OCI-LY7 (cell line): ENCODE data around the gene SNCA. TPM values are rescaled to one million over a fixed set of nuclear protein-coding genes. Genes with fewer than 3 reads are reported as not detected.

Source experiments
- BruUV-seq: library from RNA; stranded (reverse); fragments of 400-500 nt; replicated peaks from 2 replicates; lab custom pipeline; 2021; lab: Mats Ljungman, UMichigan
- CTCF ChIA-PET: fragments of 300-600 bp; sonication (Branson Sonifier 250); formaldehyde crosslinking; loops from one replicate; lab custom pipeline; 2022; ENCODE audit warnings: antibody characterized with exemption; ENCODE audit not compliant: unreplicated experiment; lab: Charles Lee
- POLR2A ChIA-PET: fragments of 300-600 bp; sonication (Branson Sonifier 250); formaldehyde crosslinking; loops from one replicate; lab custom pipeline; 2022; ENCODE audit warnings: antibody characterized with exemption; lab: Charles Lee
- DNase-seq: peaks from one replicate; pipeline ENCODE4 v3.0.0-alpha.2; 2015; ENCODE audit warnings: low spot score
- H2AFZ ChIP-seq: fragments of 200-600 bp; sonication (generic), shearing (Covaris generic); 2 replicates; pipeline ENCODE4 v1.6.1; 2014; ENCODE audit warnings: mild to moderate bottlenecking, antibody characterized with exemption, low read length, moderate library complexity
- H3K27ac ChIP-seq: fragments of 200-600 bp; sonication (generic); 2 replicates; pipeline ENCODE4 v1.5.1; 2014; ENCODE audit warnings: mixed run types, low read depth, mild to moderate bottlenecking, moderate library complexity, low read length, inconsistent platforms; ENCODE audit not compliant: poor library complexity, severe bottlenecking
- H3K36me3 ChIP-seq: fragments of 200-600 bp; sonication (generic); 2 replicates; pipeline ENCODE4 v1.6.1; 2014; ENCODE audit warnings: mild to moderate bottlenecking, antibody characterized with exemption, low read length, moderate library complexity, mixed read lengths; ENCODE audit not compliant: insufficient read depth
- H3K4me1 ChIP-seq: fragments of 200-600 bp; sonication (generic); 2 replicates; pipeline ENCODE4 v1.5.1; 2014; ENCODE audit warnings: mild to moderate bottlenecking, low read length; ENCODE audit not compliant: insufficient read depth, poor library complexity, severe bottlenecking
- H3K4me2 ChIP-seq: fragments of 200-600 bp; sonication (generic); 2 replicates; pipeline ENCODE4 v1.6.1; 2014; ENCODE audit warnings: mild to moderate bottlenecking, low read length
- H3K4me3 ChIP-seq: fragments of 200-600 bp; sonication (generic); 2 replicates; pipeline ENCODE4 v1.5.1; 2014; ENCODE audit warnings: mild to moderate bottlenecking, low read depth, low read length; ENCODE audit not compliant: poor library complexity, severe bottlenecking
- H3K79me2 ChIP-seq: fragments of 200-600 bp; sonication (generic); 2 replicates; pipeline ENCODE4 v1.6.1; 2016; ENCODE audit warnings: low read depth, mild to moderate bottlenecking, low read length, moderate library complexity, mixed read lengths; ENCODE audit not compliant: insufficient read depth
- H3K9me2 ChIP-seq: fragments of 200-600 bp; sonication (generic); 2 replicates; pipeline ENCODE4 v1.6.1; 2016; ENCODE audit warnings: mild to moderate bottlenecking, low read length, mixed read lengths; ENCODE audit not compliant: insufficient read depth
- H3K9me3 ChIP-seq: fragments of 200-600 bp; sonication (generic); 2 replicates; pipeline ENCODE4 v1.6.1; 2014; ENCODE audit warnings: mild to moderate bottlenecking, mixed run types, low read length, mixed read lengths
- H4K20me1 ChIP-seq: fragments of 200-600 bp; sonication (generic); 2 replicates; pipeline ENCODE4 v1.6.1; 2014; ENCODE audit warnings: mild to moderate bottlenecking, antibody characterized with exemption, low read length, moderate library complexity, mixed read lengths; ENCODE audit not compliant: insufficient read depth
- CTCF ChIP-seq: fragments of 200-600 bp; sonication (generic); conservative IDR thresholded peaks from 2 replicates; pipeline ENCODE4 v1.5.1; 2014; ENCODE audit warnings: mild to moderate bottlenecking, antibody characterized with exemption, low read length, moderate library complexity, mixed read lengths
- EZH2phosphoT487 ChIP-seq: fragments of 200-600 bp; sonication (generic); IDR thresholded peaks from 2 replicates; pipeline ENCODE4 v1.6.1; 2018; ENCODE audit warnings: low read depth, borderline replicate concordance, mild to moderate bottlenecking, mixed run types, antibody characterized with exemption, low read length, moderate library complexity, mixed read lengths
- intact Hi-C: fragments of 100-400 bp; cut with micrococcal nuclease; formaldehyde crosslinking; loops from one replicate; pipeline ENCODE4 v1.10.0; 2022; ENCODE audit not compliant: unreplicated experiment
- total RNA-seq, 2 experiments: library from RNA; depleted of rRNA in 1 of 2; stranded (reverse); fragments of >200 nt in 1 of 2; shearing (Covaris generic) in 1 of 2; gene quantifications; 2 replicates each; pipeline ENCODE4 v1.2.3, GENCODE V29; 2014 to 2022

Gene SNCA
- total RNA-seq, 2 experiments from 2014 or later = not detected

DNA sequence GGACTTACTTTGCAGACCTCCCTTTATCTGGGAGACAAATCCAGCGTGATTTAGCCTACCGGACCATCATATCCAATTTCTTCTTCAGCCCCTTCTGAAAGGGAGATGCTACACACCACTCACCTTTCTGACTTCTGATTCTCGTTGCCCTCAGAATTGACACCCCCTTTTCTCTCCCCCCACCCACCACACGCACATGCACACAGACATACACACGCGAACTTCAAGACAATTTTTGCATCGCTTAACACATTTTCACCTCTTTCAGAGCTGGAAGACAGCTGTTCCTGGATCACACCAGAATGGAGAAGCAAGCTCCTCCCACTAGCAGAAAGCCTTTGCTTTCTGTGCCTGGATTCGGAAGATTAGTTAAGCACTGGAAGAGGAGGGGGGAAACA, 1.0 kb upstream of the SNCA start:
- Histone ChIP-seq H3K4me1 (no peaks in the 10 kb centered on the region), H2AFZ (no peak overlapping the region)

DNA sequence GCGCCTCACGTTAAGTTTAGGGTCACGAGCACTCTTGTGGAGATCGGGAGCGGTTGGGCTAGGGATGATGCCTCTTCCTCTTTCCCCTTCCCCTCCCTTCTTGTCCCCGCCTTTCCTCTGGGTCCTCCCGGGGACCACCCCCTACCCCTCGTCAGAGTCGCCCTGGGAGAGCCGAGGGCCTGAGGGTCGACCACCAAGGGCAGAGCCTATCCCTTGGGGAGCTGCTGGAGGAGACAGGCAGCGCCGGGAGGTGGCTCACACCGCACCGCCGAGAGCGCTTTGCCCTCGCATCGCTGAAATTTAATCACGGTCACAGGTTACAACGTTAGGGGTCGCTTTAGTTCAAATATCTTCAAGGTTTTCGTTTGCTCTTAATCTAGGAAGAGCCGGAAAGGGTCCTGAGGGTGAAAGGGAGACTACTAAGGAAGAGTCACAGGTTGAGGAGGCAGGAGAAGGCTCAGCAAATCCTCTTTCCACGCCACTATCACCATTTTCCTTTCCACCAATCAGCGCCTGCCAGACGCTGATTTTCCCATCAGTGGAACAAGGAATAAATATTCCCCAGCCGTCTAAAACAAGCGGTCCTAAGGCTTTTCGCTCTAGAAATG, 528 bp upstream of the SNCA start:
- no peaks in the 10 kb centered on the region for H3K36me3 ChIP-seq
- H4K20me1 ChIP-seq = no peaks in the 10 kb centered on the region
- no peak overlapping the region for H3K27ac ChIP-seq
- H3K4me1 ChIP-seq = no peaks in the 10 kb centered on the region
- ChIA-PET CTCF (no interaction called here), POLR2A (interaction anchor here (0.7 kb wide), 1 partner anchor 29 kb away, joined by 3 read pairs; no protein-coding TSS in a partner anchor)
- no peak for TF ChIP-seq CTCF
- no peak for TF ChIP-seq EZH2phosphoT487
- H3K9me2 ChIP-seq = no peaks in the 10 kb centered on the region
- H2AFZ ChIP-seq = no peak overlapping the region
- intact Hi-C loops = no loop called here
- H3K4me3 ChIP-seq = no peak overlapping the region
- DNase-seq = no peak
- H3K79me2 ChIP-seq = no peaks in the 10 kb centered on the region
- BruUV-seq = no TSS peak
- no peaks in the 10 kb centered on the region for H3K9me3 ChIP-seq
- no peak overlapping the region for H3K4me2 ChIP-seq

More for the DNA sequence above, 1.0 kb upstream of the SNCA start:
- Histone ChIP-seq H3K4me2 (no peak overlapping the region), H3K27ac (no peak overlapping the region), H3K36me3 (no peaks in the 10 kb centered on the region), H3K9me2 (no peaks in the 10 kb centered on the region), H3K79me2 (no peaks in the 10 kb centered on the region), H4K20me1 (no peaks in the 10 kb centered on the region), H3K9me3 (no peaks in the 10 kb centered on the region), H3K4me3 (no peak overlapping the region)
- ChIA-PET CTCF (no interaction called here), POLR2A (interaction anchor here (0.7 kb wide), 1 partner anchor 29 kb away, joined by 3 read pairs; no protein-coding TSS in a partner anchor)
- TF ChIP-seq EZH2phosphoT487 (no peak), CTCF (no peak)
- no TSS peak for BruUV-seq
- intact Hi-C loops = no loop called here
- no peak for DNase-seq

GRCh38 chr4:89836031-89836745, 773 bp downstream of the SNCA start:
- Histone ChIP-seq H4K20me1 (no peaks in the 10 kb centered on the region), H2AFZ (no peak overlapping the region), H3K36me3 (no peaks in the 10 kb centered on the region), H3K79me2 (no peaks in the 10 kb centered on the region), H3K27ac (no peak overlapping the region), H3K4me1 (no peaks in the 10 kb centered on the region), H3K4me2 (no peak overlapping the region), H3K9me3 (no peaks in the 10 kb centered on the region), H3K4me3 (no peak overlapping the region), H3K9me2 (no peaks in the 10 kb centered on the region)
- CTCF ChIA-PET = no interaction called here
- DNase-seq = no peak
- no TSS peak for BruUV-seq
- POLR2A ChIA-PET = no interaction called here
- TF ChIP-seq EZH2phosphoT487 (no peak), CTCF (no peak)
- intact Hi-C loops = no loop called here
